HG03342 (cell line): Measurements from ENCODE around the gene ALDH3B2.
"Not testable (repeated sequence)": the region's sequence is repeated elsewhere in the genome, so short reads cannot be mapped to it uniquely, and the experiment has no call there.

Experiments used
- ATAC-seq: cut with Tn5 transposase; IDR thresholded peaks from one replicate; pipeline ENCODE4 v1.9.1; 2021; ENCODE audit warnings: mild to moderate bottlenecking, moderate library complexity; ENCODE audit not compliant: unreplicated experiment

The ALDH3B2 gene

GRCh38 chr11:67662835-67663531, 11.4 kb downstream of the ALDH3B2 start:
- ATAC-seq = no peak

GRCh38 chr11:67662142-67662834, 12.1 kb downstream of the ALDH3B2 start:
- no peak for ATAC-seq

GRCh38 chr11:67660752-67661151, 13.7 kb downstream of the ALDH3B2 start:
- ATAC-seq = not testable (repeated sequence)

GRCh38 chr11:67659651-67660165, 14.7 kb downstream of the ALDH3B2 start:
- not testable (repeated sequence) for ATAC-seq

- no peak for ATAC-seq
Measured at GRCh38 chr11:67657300-67657699, 17.1 kb downstream of the ALDH3B2 start.

GRCh38 chr11:67656278-67656922, 18.0 kb downstream of the ALDH3B2 start:
- no peak for ATAC-seq

- ATAC-seq = no peak
Measured at GRCh38 chr11:67654225-67654624, 20.2 kb downstream of the ALDH3B2 start.

GRCh38 chr11:67652965-67653845, 21.2 kb downstream of the ALDH3B2 start:
- no peak for ATAC-seq

GRCh38 chr11:67651976-67652781, 22.2 kb downstream of the ALDH3B2 start:
- ATAC-seq = no peak

GRCh38 chr11:67649634-67650510, 24.6 kb downstream of the ALDH3B2 start:
- no peak for ATAC-seq

GRCh38 chr11:67648796-67649613, 25.4 kb downstream of the ALDH3B2 start:
- ATAC-seq = no peak

- no peak for ATAC-seq
Measured at GRCh38 chr11:67648140-67648795, 26.2 kb downstream of the ALDH3B2 start.

GRCh38 chr11:67647471-67647870, 27.0 kb downstream of the ALDH3B2 start:
- no peak for ATAC-seq

- ATAC-seq = no peak
Measured at GRCh38 chr11:67646535-67647336, 27.7 kb downstream of the ALDH3B2 start.

GRCh38 chr11:67645521-67646461, 28.6 kb downstream of the ALDH3B2 start:
- no peak for ATAC-seq
